Activated T-helper 1 cell treated with anti-CD3 and anti-CD28 coated beads, Interleukin-12 subunit alpha, Interleukin-12 subunit beta, Interleukin-2, Interleukin-4 antibody, amounts not matched to agents 30 ng/mL and 10 ng/mL and 1 ng/mL, durations not matched to agents 14 hours and 24 hours and 36 hours (primary cell): ENCODE measurements around the gene PEMT. TPM values are rescaled to one million over a fixed set of nuclear protein-coding genes. Genes with fewer than 3 reads are reported as not detected.

Experiments
- DNase-seq: peaks from one replicate; pipeline ENCODE4 v3.0.0; 2021; ENCODE audit warnings: low spot score
- H3K27ac Mint-ChIP-seq: one replicate; pipeline ENCODE4 v1.8.0; 2021; ENCODE audit warnings: mild to moderate bottlenecking, mixed read lengths
- H3K27me3 Mint-ChIP-seq: one replicate; pipeline ENCODE4 v1.8.0; 2022; ENCODE audit warnings: mild to moderate bottlenecking, moderate library complexity, mixed read lengths; ENCODE audit not compliant: insufficient read depth
- H3K36me3 Mint-ChIP-seq: one replicate; pipeline ENCODE4 v1.8.0; 2021; ENCODE audit warnings: low read depth, mixed read lengths
- H3K4me1 Mint-ChIP-seq: one replicate; pipeline ENCODE4 v1.8.0; 2021; ENCODE audit warnings: low read depth, mixed read lengths
- H3K4me3 Mint-ChIP-seq: one replicate; pipeline ENCODE4 v1.8.0; 2021; ENCODE audit warnings: mild to moderate bottlenecking, moderate library complexity, mixed read lengths
- H3K9me3 Mint-ChIP-seq: one replicate; pipeline ENCODE4 v1.8.0; 2021; ENCODE audit warnings: mixed read lengths
- intact Hi-C: fragments of 100-400 bp; cut with micrococcal nuclease; formaldehyde crosslinking; loops from one replicate; pipeline ENCODE4 v1.15.1; 2024
- total RNA-seq: library from RNA; stranded (reverse); gene quantifications from 2 replicates; pipeline ENCODE4 v1.2.3, GENCODE V29; 2022

The PEMT gene
- total RNA-seq, 1 donor from 2014 or later, result 45.1 TPM

GRCh38 chr17:17552351-17553216 lies 38.9 kb downstream of the PEMT start:
- intact Hi-C loops, result no loop called here
- no peaks in the 10 kb centered on the region for H3K27me3 Mint-ChIP-seq
- no peak overlapping the region for H3K4me3 Mint-ChIP-seq
- no peak overlapping the region for H3K27ac Mint-ChIP-seq
- H3K9me3 Mint-ChIP-seq, result no peaks in the 10 kb centered on the region
- no peaks in the 10 kb centered on the region for H3K36me3 Mint-ChIP-seq
- no peak for DNase-seq
- H3K4me1 Mint-ChIP-seq, result no peaks in the 10 kb centered on the region

GRCh38 chr17:17551361-17551760 lies 40.1 kb downstream of the PEMT start:
- no peak overlapping the region for H3K27ac Mint-ChIP-seq
- H3K4me1 Mint-ChIP-seq, result no peaks in the 10 kb centered on the region
- no peaks in the 10 kb centered on the region for H3K27me3 Mint-ChIP-seq
- intact Hi-C loops, result no loop called here
- H3K4me3 Mint-ChIP-seq, result no peak overlapping the region
- DNase-seq, result no peak
- no peaks in the 10 kb centered on the region for H3K9me3 Mint-ChIP-seq
- no peaks in the 10 kb centered on the region for H3K36me3 Mint-ChIP-seq

GRCh38 chr17:17549732-17550366 lies 41.7 kb downstream of the PEMT start:
- intact Hi-C loops, result no loop called here
- H3K27ac Mint-ChIP-seq, result no peak overlapping the region
- H3K27me3 Mint-ChIP-seq, result no peaks in the 10 kb centered on the region
- H3K4me1 Mint-ChIP-seq, result no peaks in the 10 kb centered on the region
- no peak for DNase-seq
- H3K9me3 Mint-ChIP-seq, result no peaks in the 10 kb centered on the region
- no peak overlapping the region for H3K4me3 Mint-ChIP-seq
- H3K36me3 Mint-ChIP-seq, result no peaks in the 10 kb centered on the region

- Mint-ChIP-seq H3K36me3 (no peaks in the 10 kb centered on the region), H3K4me1 (no peaks in the 10 kb centered on the region), H3K27ac (no peak overlapping the region), H3K27me3 (no peaks in the 10 kb centered on the region), H3K4me3 (no peak overlapping the region), H3K9me3 (no peaks in the 10 kb centered on the region)
- DNase-seq, result no peak
- intact Hi-C loops, result no loop called here
Measured at GRCh38 chr17:17548044-17548443, 43.5 kb downstream of the PEMT start.

GRCh38 chr17:17547210-17547764 lies 44.2 kb downstream of the PEMT start:
- H3K9me3 Mint-ChIP-seq, result no peaks in the 10 kb centered on the region
- DNase-seq, result no peak
- H3K36me3 Mint-ChIP-seq, result no peaks in the 10 kb centered on the region
- no peak overlapping the region for H3K4me3 Mint-ChIP-seq
- H3K27me3 Mint-ChIP-seq, result no peaks in the 10 kb centered on the region
- no peak overlapping the region for H3K27ac Mint-ChIP-seq
- no peaks in the 10 kb centered on the region for H3K4me1 Mint-ChIP-seq
- intact Hi-C loops, result no loop called here

GRCh38 chr17:17546399-17547185 lies 44.9 kb downstream of the PEMT start:
- H3K4me1 Mint-ChIP-seq, result no peaks in the 10 kb centered on the region
- H3K9me3 Mint-ChIP-seq, result no peaks in the 10 kb centered on the region
- DNase-seq, result no peak
- H3K4me3 Mint-ChIP-seq, result no peak overlapping the region
- H3K27ac Mint-ChIP-seq, result no peak overlapping the region
- H3K27me3 Mint-ChIP-seq, result no peaks in the 10 kb centered on the region
- intact Hi-C loops, result no loop called here
- no peaks in the 10 kb centered on the region for H3K36me3 Mint-ChIP-seq

GRCh38 chr17:17545984-17546383 lies 45.5 kb downstream of the PEMT start:
- H3K27me3 Mint-ChIP-seq, result no peaks in the 10 kb centered on the region
- no peaks in the 10 kb centered on the region for H3K36me3 Mint-ChIP-seq
- no peak overlapping the region for H3K4me3 Mint-ChIP-seq
- no peaks in the 10 kb centered on the region for H3K4me1 Mint-ChIP-seq
- intact Hi-C loops, result no loop called here
- no peak for DNase-seq
- H3K9me3 Mint-ChIP-seq, result no peaks in the 10 kb centered on the region
- no peak overlapping the region for H3K27ac Mint-ChIP-seq

GRCh38 chr17:17545031-17545820 lies 46.3 kb downstream of the PEMT start:
- no peaks in the 10 kb centered on the region for H3K4me1 Mint-ChIP-seq
- no peaks in the 10 kb centered on the region for H3K27me3 Mint-ChIP-seq
- H3K36me3 Mint-ChIP-seq, result no peaks in the 10 kb centered on the region
- no peak for DNase-seq
- H3K27ac Mint-ChIP-seq, result no peak overlapping the region
- intact Hi-C loops, result no loop called here
- H3K9me3 Mint-ChIP-seq, result no peaks in the 10 kb centered on the region
- no peak overlapping the region for H3K4me3 Mint-ChIP-seq

GRCh38 chr17:17542906-17543635 lies 48.4 kb downstream of the PEMT start:
- intact Hi-C loops, result no loop called here
- Mint-ChIP-seq H3K27ac (no peak overlapping the region), H3K36me3 (no peaks in the 10 kb centered on the region), H3K9me3 (no peaks in the 10 kb centered on the region), H3K27me3 (no peaks in the 10 kb centered on the region), H3K4me3 (no peak overlapping the region), H3K4me1 (no peaks in the 10 kb centered on the region)
- no peak for DNase-seq

- no peaks in the 10 kb centered on the region for H3K9me3 Mint-ChIP-seq
- no peak overlapping the region for H3K27ac Mint-ChIP-seq
- no peak overlapping the region for H3K4me3 Mint-ChIP-seq
- intact Hi-C loops, result no loop called here
- no peaks in the 10 kb centered on the region for H3K36me3 Mint-ChIP-seq
- no peak for DNase-seq
- H3K4me1 Mint-ChIP-seq, result no peaks in the 10 kb centered on the region
- H3K27me3 Mint-ChIP-seq, result no peaks in the 10 kb centered on the region
Measured at GRCh38 chr17:17541640-17542001, 49.9 kb downstream of the PEMT start.

GRCh38 chr17:17540935-17541639 lies 50.4 kb downstream of the PEMT start:
- intact Hi-C loops, result no loop called here
- H3K27ac Mint-ChIP-seq, result no peak overlapping the region
- H3K9me3 Mint-ChIP-seq, result no peaks in the 10 kb centered on the region
- H3K27me3 Mint-ChIP-seq, result no peaks in the 10 kb centered on the region
- H3K36me3 Mint-ChIP-seq, result no peaks in the 10 kb centered on the region
- H3K4me1 Mint-ChIP-seq, result no peaks in the 10 kb centered on the region
- no peak for DNase-seq
- H3K4me3 Mint-ChIP-seq, result no peak overlapping the region
